Esophagus muscularis mucosa (tissue), 4 donors: ENCODE measurements around the gene ANKRD40CL.

Source experiments
- CTCF ChIP-seq, 3 experiments: fragments of 200-600 bp in 2 of 3; fragments of 450-650 bp in 1 of 3; sonication (generic) in 2 of 3; IDR thresholded peaks; one replicate each; pipeline ENCODE4 v1.5.1; 2017 to 2019; ENCODE audit warnings: antibody characterized with exemption in 3 of 3, mild to moderate bottlenecking in 2 of 3, moderate library complexity in 1 of 3
- EP300 ChIP-seq: sonication (generic); formaldehyde crosslinking; IDR thresholded peaks from one replicate; pipeline ENCODE4 v1.6.1; 2017; ENCODE audit warnings: antibody characterized with exemption
- POLR2A ChIP-seq: fragments of 450-650 bp; IDR thresholded peaks from one replicate; pipeline ENCODE4 v1.6.1; 2017; ENCODE audit warnings: antibody characterized with exemption, moderate library complexity, mild to moderate bottlenecking, low read depth
- POLR2AphosphoS5 ChIP-seq, 2 donors: sonication (generic); formaldehyde crosslinking; IDR thresholded peaks; one replicate each; pipeline ENCODE4 v1.6.1; 2017; ENCODE audit warnings: antibody characterized with exemption in 2 of 2

DNA sequence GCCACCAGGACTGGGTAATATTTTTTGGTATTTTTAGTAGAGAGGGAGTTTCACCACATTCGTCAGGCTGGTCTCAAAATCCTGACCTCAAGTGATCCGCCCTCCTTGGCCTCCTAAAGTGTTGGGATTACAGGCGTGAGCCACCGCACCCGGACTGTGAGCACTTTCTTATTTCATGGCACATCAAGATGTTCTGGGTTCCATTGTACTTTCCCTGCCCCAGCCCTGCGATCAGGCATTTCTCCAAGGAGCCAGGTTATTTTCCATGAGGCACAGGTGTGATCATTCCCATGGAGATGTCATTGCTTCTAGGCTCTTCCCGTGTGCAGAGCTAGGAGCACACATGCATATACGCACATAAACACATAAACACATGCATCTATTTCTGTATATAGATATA lies 2.6 kb upstream of the ANKRD40CL start:
- no peak for TF ChIP-seq CTCF (IDR thresholded peaks at IDR 0.05)
- no peak for TF ChIP-seq EP300
- no peak for TF ChIP-seq POLR2A
- no peak for TF ChIP-seq POLR2AphosphoS5 (IDR thresholded peaks at IDR 0.05)
